Measurements from ENCODE around the gene CHD2.

- TF ChIP-seq CTCF (IDR thresholded peaks at IDR 0.05) (no peak), POLR2A (IDR thresholded peaks at IDR 0.05) (no peak)
Measured at GRCh38 chr15:92922418-92923002, 22.4 kb downstream of the CHD2 start.
